IMR-90 (cell line): ENCODE measurements around the gene NLGN1. TPM values are rescaled to one million over a fixed set of nuclear protein-coding genes. Genes with fewer than 3 reads are reported as not detected.

Source experiments
- ATAC-seq: fragments of 200-7000 bp; cut with Tn5 transposase; 2 replicates; pipeline ENCODE4 v1.9.1; 2020; ENCODE audit warnings: low read depth, mild to moderate bottlenecking, moderate library complexity
- BruUV-seq: library from RNA; stranded (reverse); fragments of 400-500 nt; replicated peaks from 2 replicates; lab custom pipeline; 2021; lab: Mats Ljungman, UMichigan
- CTCF ChIA-PET: fragments of 300-600 bp; formaldehyde crosslinking; extraction: SDS; loops from one replicate; lab custom pipeline; 2021; ENCODE audit warnings: antibody characterized with exemption; lab: Yijun Ruan, JAX
- POLR2A ChIA-PET: fragments of 300-600 bp; sonication (Branson Sonifier 250); formaldehyde crosslinking; loops from one replicate; lab custom pipeline; 2022; ENCODE audit warnings: antibody characterized with exemption; ENCODE audit not compliant: unreplicated experiment; lab: Charles Lee
- DNase-seq: peaks from one replicate; pipeline ENCODE4 v3.0.0; 2013
- H2AFZ ChIP-seq: replicated peaks from 2 replicates; pipeline ENCODE3; 2013; ENCODE audit warnings: low read length, mild to moderate bottlenecking; ENCODE audit not compliant: poor library complexity
- H2AK5ac ChIP-seq: 2 replicates; pipeline ENCODE4 v1.6.1; 2013; ENCODE audit warnings: low read depth, low read length, inconsistent platforms
- H2AK9ac ChIP-seq: replicated peaks from 2 replicates; pipeline ENCODE3; 2013; ENCODE audit warnings: mild to moderate bottlenecking, low read depth, low read length, moderate library complexity; ENCODE audit not compliant: poor library complexity
- H2BK120ac ChIP-seq: 2 replicates; pipeline ENCODE4 v1.6.1; 2013; ENCODE audit warnings: low read depth, low read length, inconsistent platforms
- H2BK15ac ChIP-seq: 3 replicates; pipeline ENCODE4 v1.6.1; 2013; ENCODE audit warnings: low read depth, low read length, inconsistent platforms
- H2BK20ac ChIP-seq: 2 replicates; pipeline ENCODE4 v1.6.1; 2013; ENCODE audit warnings: low read depth, mild to moderate bottlenecking, inconsistent platforms, low read length, moderate library complexity
- H2BK5ac ChIP-seq: 2 replicates; pipeline ENCODE4 v1.6.1; 2013; ENCODE audit warnings: mild to moderate bottlenecking, low read depth, low read length, inconsistent platforms; ENCODE audit not compliant: poor library complexity, severe bottlenecking
- H3K14ac ChIP-seq: replicated peaks from 2 replicates; pipeline ENCODE4 v1.6.1; 2013; ENCODE audit warnings: low read depth, low read length, inconsistent platforms
- H3K18ac ChIP-seq: 2 replicates; pipeline ENCODE4 v1.6.1; 2013; ENCODE audit warnings: low read depth, low read length, control low read depth
- H3K23ac ChIP-seq: 2 replicates; pipeline ENCODE4 v1.6.1; 2013; ENCODE audit warnings: low read depth, low read length, inconsistent platforms
- H3K27ac ChIP-seq: 2 replicates; pipeline ENCODE4 v1.5.1; 2013; ENCODE audit warnings: mild to moderate bottlenecking, control low read depth, low read length; ENCODE audit not compliant: insufficient read depth
- H3K27me3 ChIP-seq: 2 replicates; pipeline ENCODE4 v1.6.1; 2013; ENCODE audit warnings: low read length; ENCODE audit not compliant: control insufficient read depth, insufficient read depth
- H3K36me3 ChIP-seq: 2 replicates; pipeline ENCODE4 v1.6.1; 2013; ENCODE audit warnings: low read length, mixed read lengths; ENCODE audit not compliant: control insufficient read depth, insufficient read depth
- H3K4ac ChIP-seq: 2 replicates; pipeline ENCODE4 v1.6.1; 2013; ENCODE audit warnings: low read depth, low read length, inconsistent platforms
- H3K4me1 ChIP-seq: 2 replicates; pipeline ENCODE4 v1.6.1; 2013; ENCODE audit warnings: low read length, mixed read lengths; ENCODE audit not compliant: control insufficient read depth, insufficient read depth
- H3K4me2 ChIP-seq: 2 replicates; pipeline ENCODE4 v1.6.1; 2013; ENCODE audit warnings: low read depth, mild to moderate bottlenecking, control low read depth, low read length, moderate library complexity
- H3K4me3 ChIP-seq: 2 replicates; pipeline ENCODE4 v1.5.1; 2013; ENCODE audit warnings: low read depth, mild to moderate bottlenecking, control low read depth, low read length, moderate library complexity; ENCODE audit not compliant: insufficient read depth
- H3K56ac ChIP-seq: 2 replicates; pipeline ENCODE4 v1.6.1; 2013; ENCODE audit warnings: low read length, inconsistent platforms; ENCODE audit not compliant: insufficient read depth; ENCODE audit errors: extremely low read depth
- H3K79me1 ChIP-seq, 2 experiments: 2 replicates each; pipeline ENCODE4 v1.6.1; 2013; ENCODE audit warnings: low read length in 2 of 2, inconsistent platforms in 1 of 2, low read depth in 1 of 2
- H3K9ac ChIP-seq: 2 replicates; pipeline ENCODE4 v1.6.1; 2013; ENCODE audit warnings: low read depth, low read length, control low read depth
- H3K9me1 ChIP-seq: 2 replicates; pipeline ENCODE4 v1.6.1; 2013; ENCODE audit warnings: low read length, inconsistent platforms; ENCODE audit not compliant: insufficient read depth
- H3K9me3 ChIP-seq: 2 replicates; pipeline ENCODE4 v1.6.1; 2013; ENCODE audit warnings: low read length; ENCODE audit not compliant: control insufficient read depth, insufficient read depth
- H4K20me1 ChIP-seq: 2 replicates; pipeline ENCODE4 v1.6.1; 2013; ENCODE audit warnings: low read length, inconsistent platforms; ENCODE audit not compliant: insufficient read depth
- H4K5ac ChIP-seq: 2 replicates; pipeline ENCODE4 v1.6.1; 2013; ENCODE audit warnings: mild to moderate bottlenecking, low read depth, low read length, control low read depth
- H4K8ac ChIP-seq, 2 experiments: 2 replicates each; pipeline ENCODE4 v1.6.1; 2013; ENCODE audit warnings: low read depth in 2 of 2, low read length in 2 of 2, control low read depth in 1 of 2, inconsistent platforms in 1 of 2
- H4K91ac ChIP-seq: 2 replicates; pipeline ENCODE4 v1.6.1; 2013; ENCODE audit warnings: low read depth, low read length, inconsistent platforms; ENCODE audit not compliant: insufficient read depth
- BHLHE40 ChIP-seq: fragments of 150-350 bp; IDR thresholded peaks from 2 replicates; pipeline ENCODE4 v1.6.1; 2016; ENCODE audit warnings: mild to moderate bottlenecking, low read depth, low read length
- CEBPB ChIP-seq: IDR thresholded peaks from 2 replicates; pipeline ENCODE4 v1.6.1; 2012; ENCODE audit warnings: low read depth, low read length, improper control_type of control experiment
- CHD1 ChIP-seq: IDR thresholded peaks from 2 replicates; pipeline ENCODE4 v1.6.1; 2012; ENCODE audit warnings: low read depth, low read length, improper control_type of control experiment
- FOS ChIP-seq: fragments of 150-350 bp; IDR thresholded peaks from 2 replicates; pipeline ENCODE4 v1.6.1; 2016; ENCODE audit warnings: low read depth, low read length
- MAFK ChIP-seq: IDR thresholded peaks from 2 replicates; pipeline ENCODE4 v1.6.1; 2012; ENCODE audit warnings: low read depth, low read length, improper control_type of control experiment
- MAZ ChIP-seq: IDR thresholded peaks from 2 replicates; pipeline ENCODE4 v1.6.1; 2012; ENCODE audit warnings: low read depth, mild to moderate bottlenecking, low read length, improper control_type of control experiment, moderate library complexity, borderline replicate concordance
- MXI1 ChIP-seq: IDR thresholded peaks from 2 replicates; pipeline ENCODE4 v1.6.1; 2012; ENCODE audit warnings: low read depth, mild to moderate bottlenecking, low read length, moderate library complexity, borderline replicate concordance
- NFE2L2 ChIP-seq: fragments of 150-350 bp; IDR thresholded peaks from 2 replicates; pipeline ENCODE4 v1.6.1; 2016; ENCODE audit warnings: low read depth, mild to moderate bottlenecking, low read length
- POLR2A ChIP-seq: IDR thresholded peaks from 2 replicates; pipeline ENCODE4 v1.6.1; 2012; ENCODE audit warnings: mild to moderate bottlenecking, low read depth, low read length
- RAD21 ChIP-seq: IDR thresholded peaks from 2 replicates; pipeline ENCODE4 v1.6.1; 2012; ENCODE audit warnings: low read length, improper control_type of control experiment
- RCOR1 ChIP-seq: IDR thresholded peaks from 2 replicates; pipeline ENCODE4 v1.6.1; 2012; ENCODE audit warnings: mild to moderate bottlenecking, low read length, improper control_type of control experiment; ENCODE audit not compliant: insufficient replicate concordance
- RFX5 ChIP-seq: IDR thresholded peaks from 2 replicates; pipeline ENCODE4 v1.8.0; 2012; ENCODE audit warnings: low read depth, mild to moderate bottlenecking, low read length, moderate library complexity
- SMC3 ChIP-seq: fragments of 150-350 bp; IDR thresholded peaks from 2 replicates; pipeline ENCODE4 v1.6.1; 2016; ENCODE audit warnings: low read depth, mild to moderate bottlenecking, antibody characterized with exemption, low read length, moderate library complexity
- WGBS, 2 experiments: methylation state at CpG; one replicate each; pipeline versions ENCODE4 v1.1.5 to v1.1.7; 2013; ENCODE audit warnings: missing lambda C conversion rate in 2 of 2; ENCODE audit not compliant: insufficient read length in 1 of 2; ENCODE audit errors: extremely low coverage in 2 of 2; 5-methylcytosine and 5-hydroxymethylcytosine counted together
- dilution Hi-C: fragments of 300-500 bp; cut with HindIII; formaldehyde crosslinking; loops from one replicate; pipeline ENCODE4 v1.14.3; 2018; ENCODE audit warnings: low sequenced_read_pairs; ENCODE audit not compliant: unreplicated experiment
- in situ Hi-C: fragments of 300-500 bp; cut with MboI; formaldehyde crosslinking; loops from 3 replicates; pipeline ENCODE4 v1.14.3; 2019; ENCODE audit warnings: low sequenced_read_pairs, inconsistent platforms, mixed read lengths
- intact Hi-C: fragments of 100-400 bp; cut with micrococcal nuclease; formaldehyde crosslinking; loops from 2 replicates; pipeline ENCODE4 v1.10.0; 2022
- polyA plus RNA-seq, 3 experiments: library from polyadenylated mRNA; depleted of rRNA; stranded (reverse); fragments of >200 nt; gene quantifications; 2 replicates each; pipeline ENCODE4 v1.2.3, GENCODE V29; 2012; ENCODE audit warnings: low replicate concordance in 1 of 3
- total RNA-seq: library from RNA; depleted of rRNA; stranded (reverse); fragments of >200 nt; gene quantifications from 2 replicates; pipeline ENCODE4 v1.2.3, GENCODE V29; 2012
- TF ChIP-seq, protein P1 (sequence below): conservative IDR thresholded peaks from 2 replicates; pipeline ENCODE4 v1.5.1; 2012; ENCODE audit warnings: mild to moderate bottlenecking, low read depth, low read length, improper control_type of control experiment
- TF ChIP-seq, protein P2 (sequence below): fragments of 150-350 bp; IDR thresholded peaks from 2 replicates; pipeline ENCODE4 v1.6.1; 2016; ENCODE audit warnings: low read depth, mild to moderate bottlenecking, low read length, moderate library complexity, borderline replicate concordance
- TF ChIP-seq, protein P3 (sequence below): fragments of 150-350 bp; IDR thresholded peaks from 2 replicates; pipeline ENCODE4 v1.6.1; 2017; ENCODE audit warnings: mild to moderate bottlenecking, antibody characterized with exemption, low read length, low read depth

NLGN1 gene
- total and polyA plus RNA-seq, 2 of the 4 experiments (the other 2 are of a cell fraction): 1.8 to 12.5 TPM

DNA sequence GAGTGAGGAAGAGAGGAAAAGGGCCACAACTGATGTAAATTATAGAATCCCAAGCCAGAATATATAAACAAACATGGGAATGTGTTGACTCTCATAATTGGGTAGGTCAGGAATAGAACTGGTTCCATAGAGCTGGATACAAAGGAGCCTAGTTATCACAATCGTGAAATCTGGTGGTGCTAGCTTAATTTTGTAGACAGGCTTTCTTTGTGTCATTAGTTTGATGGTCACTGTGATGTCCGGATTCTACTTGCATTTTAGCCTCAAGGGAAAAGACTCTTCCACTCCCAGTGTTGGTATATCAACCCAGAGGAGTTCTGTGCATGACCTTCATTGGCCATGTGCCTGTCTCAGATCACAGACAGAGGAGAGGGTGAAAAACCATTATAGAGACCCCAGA is 81.8 kb downstream of the NLGN1 start:
- H2AK5ac ChIP-seq: no peak overlapping the region
- H4K5ac ChIP-seq: no peak overlapping the region
- no peak overlapping the region for H2BK5ac ChIP-seq
- ChIA-PET POLR2A (no interaction called here), CTCF (interaction anchor here (1.0 kb wide), 1 partner anchor 9 kb away, joined by 8 read pairs; no protein-coding TSS in a partner anchor)
- H3K9ac ChIP-seq: no peak overlapping the region
- no peak overlapping the region for H3K4me2 ChIP-seq
- H2AFZ ChIP-seq: no peak overlapping the region
- no peak overlapping the region for H2BK20ac ChIP-seq
- intact Hi-C loops (no loop called here), in situ Hi-C loops (no loop called here), dilution Hi-C loops (no loop called here)
- no peaks in the 10 kb centered on the region for H3K4me1 ChIP-seq
- H2AK9ac ChIP-seq: no peak overlapping the region
- no peaks in the 10 kb centered on the region for H3K36me3 ChIP-seq
- H3K27me3 ChIP-seq: no peaks in the 10 kb centered on the region
- no peak overlapping the region for H3K56ac ChIP-seq
- BruUV-seq: no TSS peak
- H4K91ac ChIP-seq: no peak overlapping the region
- H3K9me1 ChIP-seq: no peaks in the 10 kb centered on the region
- H3K23ac ChIP-seq: no peak overlapping the region
- H2BK120ac ChIP-seq: no peak overlapping the region
- H2BK15ac ChIP-seq: no peak overlapping the region
- no peak overlapping the region for H4K8ac ChIP-seq
- WGBS, 2 experiments: no CpG with 5 or more reads among the region's 2 CpGs
- H3K18ac ChIP-seq: no peak overlapping the region
- TF ChIP-seq MAZ (no peak), RCOR1 (no peak), RAD21 (no peak), NFE2L2 (no peak), POLR2A (no peak), SMC3 (no peak), CHD1 (no peak), MXI1 (no peak), FOS (no peak), CEBPB (no peak), MAFK (no peak), BHLHE40 (no peak), RFX5 (no peak)
- TF ChIP-seq, protein P1, sequence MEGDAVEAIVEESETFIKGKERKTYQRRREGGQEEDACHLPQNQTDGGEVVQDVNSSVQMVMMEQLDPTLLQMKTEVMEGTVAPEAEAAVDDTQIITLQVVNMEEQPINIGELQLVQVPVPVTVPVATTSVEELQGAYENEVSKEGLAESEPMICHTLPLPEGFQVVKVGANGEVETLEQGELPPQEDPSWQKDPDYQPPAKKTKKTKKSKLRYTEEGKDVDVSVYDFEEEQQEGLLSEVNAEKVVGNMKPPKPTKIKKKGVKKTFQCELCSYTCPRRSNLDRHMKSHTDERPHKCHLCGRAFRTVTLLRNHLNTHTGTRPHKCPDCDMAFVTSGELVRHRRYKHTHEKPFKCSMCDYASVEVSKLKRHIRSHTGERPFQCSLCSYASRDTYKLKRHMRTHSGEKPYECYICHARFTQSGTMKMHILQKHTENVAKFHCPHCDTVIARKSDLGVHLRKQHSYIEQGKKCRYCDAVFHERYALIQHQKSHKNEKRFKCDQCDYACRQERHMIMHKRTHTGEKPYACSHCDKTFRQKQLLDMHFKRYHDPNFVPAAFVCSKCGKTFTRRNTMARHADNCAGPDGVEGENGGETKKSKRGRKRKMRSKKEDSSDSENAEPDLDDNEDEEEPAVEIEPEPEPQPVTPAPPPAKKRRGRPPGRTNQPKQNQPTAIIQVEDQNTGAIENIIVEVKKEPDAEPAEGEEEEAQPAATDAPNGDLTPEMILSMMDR: no peak
- TF ChIP-seq, protein P2, sequence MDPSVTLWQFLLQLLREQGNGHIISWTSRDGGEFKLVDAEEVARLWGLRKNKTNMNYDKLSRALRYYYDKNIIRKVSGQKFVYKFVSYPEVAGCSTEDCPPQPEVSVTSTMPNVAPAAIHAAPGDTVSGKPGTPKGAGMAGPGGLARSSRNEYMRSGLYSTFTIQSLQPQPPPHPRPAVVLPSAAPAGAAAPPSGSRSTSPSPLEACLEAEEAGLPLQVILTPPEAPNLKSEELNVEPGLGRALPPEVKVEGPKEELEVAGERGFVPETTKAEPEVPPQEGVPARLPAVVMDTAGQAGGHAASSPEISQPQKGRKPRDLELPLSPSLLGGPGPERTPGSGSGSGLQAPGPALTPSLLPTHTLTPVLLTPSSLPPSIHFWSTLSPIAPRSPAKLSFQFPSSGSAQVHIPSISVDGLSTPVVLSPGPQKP: no peak
- TF ChIP-seq, protein P3, sequence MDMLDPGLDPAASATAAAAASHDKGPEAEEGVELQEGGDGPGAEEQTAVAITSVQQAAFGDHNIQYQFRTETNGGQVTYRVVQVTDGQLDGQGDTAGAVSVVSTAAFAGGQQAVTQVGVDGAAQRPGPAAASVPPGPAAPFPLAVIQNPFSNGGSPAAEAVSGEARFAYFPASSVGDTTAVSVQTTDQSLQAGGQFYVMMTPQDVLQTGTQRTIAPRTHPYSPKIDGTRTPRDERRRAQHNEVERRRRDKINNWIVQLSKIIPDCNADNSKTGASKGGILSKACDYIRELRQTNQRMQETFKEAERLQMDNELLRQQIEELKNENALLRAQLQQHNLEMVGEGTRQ: no peak
- no peak overlapping the region for H3K27ac ChIP-seq
- no peaks in the 10 kb centered on the region for H3K9me3 ChIP-seq
- H3K4me3 ChIP-seq: no peak overlapping the region
- H3K79me1 ChIP-seq: no peaks in the 10 kb centered on the region
- H4K20me1 ChIP-seq: no peaks in the 10 kb centered on the region
- no peak overlapping the region for H3K4ac ChIP-seq
- DNase-seq (no peak), ATAC-seq (no peak)
- no peak overlapping the region for H3K14ac ChIP-seq
